ENCODE measurements around the gene BTRC. TPM values are rescaled to one million over a fixed set of nuclear protein-coding genes. Genes with fewer than 3 reads are reported as not detected.

The BTRC gene
- total and polyA plus RNA-seq, 10 of the 15 experiments (the other 5 are each of a cell fraction or from before 2014, with no cell fraction given), result 2.2 to 18.6 (median 8.6) TPM

DNA sequence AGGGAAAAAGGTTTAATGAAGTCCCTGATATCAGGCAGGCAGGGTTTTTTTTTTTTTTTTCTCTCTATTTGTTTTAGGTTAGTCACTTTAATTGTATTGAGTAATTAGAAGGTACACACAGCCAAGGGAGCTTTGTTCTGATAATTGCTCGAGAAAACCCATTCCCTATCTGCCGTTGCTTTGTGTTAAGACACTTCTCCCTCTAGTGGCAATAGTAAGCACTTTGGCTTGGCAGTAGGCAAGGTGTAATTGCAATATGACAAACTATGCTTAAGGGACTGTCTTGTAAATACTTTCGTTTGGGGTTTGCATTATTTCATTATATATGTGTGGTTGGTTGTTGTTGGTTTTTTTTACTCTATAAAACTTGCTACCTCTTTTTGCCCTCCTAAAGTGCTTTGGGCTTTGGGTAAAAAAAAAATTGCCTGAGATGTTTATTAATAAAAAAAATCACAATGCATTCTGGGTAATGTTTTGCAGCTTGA is 113.4 kb downstream of the BTRC start:
- no peak overlapping the region for H3K27ac ChIP-seq (ENCODE audit: control insufficient read depth, insufficient read depth)
- DNase-seq (ENCODE audit: low read depth, low spot score), result peak; percentile 23
- CTCF ChIA-PET, result interaction anchor here (0.6 to 5.6 kb wide), 50 partner anchors 9 to 1117 kb away, joined by 3 to 56 read pairs (median 4); no protein-coding TSS in a partner anchor
- no peak overlapping the region for H3K4me2 ChIP-seq (ENCODE audit: control insufficient read depth, insufficient read depth)
- no peaks in the 10 kb centered on the region for H3K79me2 ChIP-seq (ENCODE audit: control insufficient read depth, insufficient read depth, low read length)
- no peaks in the 10 kb centered on the region for H4K20me1 ChIP-seq (ENCODE audit: control insufficient read depth, insufficient read depth)
- H3K36me3 ChIP-seq (ENCODE audit: control insufficient read depth in 2 of 2, insufficient read depth in 2 of 2, low read length in 1 of 2), result no peaks in the 10 kb centered on the region
- peak; percentile 96 for ATAC-seq
- SMC1A ChIA-PET (ENCODE audit: uncharacterized antibody, unreplicated experiment), result interaction anchor here (0.6 to 3.0 kb wide), 24 partner anchors 9 to 491 kb away, joined by 3 to 21 read pairs (median 4); partner anchors contain the start of gene OGA
- no peaks in the 10 kb centered on the region for H3K4me1 ChIP-seq (ENCODE audit: control insufficient read depth, insufficient read depth, low read length)
- intact Hi-C loops (cut with micrococcal nuclease; ENCODE audit: unreplicated experiment) (loop anchor here (1.0 kb wide), 1 partner anchor 254 kb away; no protein-coding TSS in a partner anchor), in situ Hi-C loops (cut with MboI) (loop anchor here (10.0 kb wide), 1 partner anchor 253 kb away; no protein-coding TSS in a partner anchor)
- no peaks in the 10 kb centered on the region for H3K27me3 ChIP-seq (replicated peaks in 1 of 2; ENCODE audit: control insufficient read depth in 2 of 2, insufficient read depth in 2 of 2, low read length in 1 of 2)
- peak; percentile 97 for FAIRE-seq
- POLR2A ChIA-PET, result no interaction called here
- no peaks in the 10 kb centered on the region for H3K9me3 ChIP-seq (replicated peaks; ENCODE audit: control insufficient read depth, insufficient read depth, low read length)
- no peak overlapping the region for H3K9ac ChIP-seq (ENCODE audit: control insufficient read depth, insufficient read depth, low read length)
- no TSS peak for BruUV-seq (replicated peaks)
- RAD21 ChIA-PET (ENCODE audit: unreplicated experiment), result interaction anchor here (0.7 to 2.8 kb wide), 11 partner anchors 11 to 314 kb away, joined by 3 to 24 read pairs (median 4); no protein-coding TSS in a partner anchor
- H2AFZ ChIP-seq (ENCODE audit: control insufficient read depth, low read depth, low read length), result no peak overlapping the region; the same call in 1 of the 2 replicates
- H3K4me3 ChIP-seq, result no peak overlapping the region
- WGBS (ENCODE audit: insufficient coverage, insufficient replicate concordance, low lambda C conversion rate, missing lambda C conversion rate), result 2% methylated on average over 3 of the region's 3 CpGs
- TF ChIP-seq SUPT20H (IDR thresholded peaks at IDR 0.05; ENCODE audit: borderline replicate concordance, control insufficient read depth, low read depth, low read length), result no peak
- TF ChIP-seq CHD4 (IDR thresholded peaks at IDR 0.05), result no peak
- no peak for TF ChIP-seq YY1 (IDR thresholded peaks at IDR 0.05; ENCODE audit: low read depth, low read length)
- TF ChIP-seq RAD21 (IDR thresholded peaks at IDR 0.05; ENCODE audit: insufficient read depth, low read depth, low read length), result peak; percentile 66
- TF ChIP-seq STAT3 (IDR thresholded peaks at IDR 0.05; ENCODE audit: low read depth, low read length), result no peak
- no peak for TF ChIP-seq ZNF24 (IDR thresholded peaks at IDR 0.05)
- TF ChIP-seq TAF1 (IDR thresholded peaks at IDR 0.05; ENCODE audit: borderline replicate concordance, low read depth, low read length), result no peak
- TF ChIP-seq TCF3 (IDR thresholded peaks at IDR 0.05; ENCODE audit: borderline replicate concordance, insufficient read depth, low read depth, low read length), result no peak
- TF ChIP-seq, protein P1, sequence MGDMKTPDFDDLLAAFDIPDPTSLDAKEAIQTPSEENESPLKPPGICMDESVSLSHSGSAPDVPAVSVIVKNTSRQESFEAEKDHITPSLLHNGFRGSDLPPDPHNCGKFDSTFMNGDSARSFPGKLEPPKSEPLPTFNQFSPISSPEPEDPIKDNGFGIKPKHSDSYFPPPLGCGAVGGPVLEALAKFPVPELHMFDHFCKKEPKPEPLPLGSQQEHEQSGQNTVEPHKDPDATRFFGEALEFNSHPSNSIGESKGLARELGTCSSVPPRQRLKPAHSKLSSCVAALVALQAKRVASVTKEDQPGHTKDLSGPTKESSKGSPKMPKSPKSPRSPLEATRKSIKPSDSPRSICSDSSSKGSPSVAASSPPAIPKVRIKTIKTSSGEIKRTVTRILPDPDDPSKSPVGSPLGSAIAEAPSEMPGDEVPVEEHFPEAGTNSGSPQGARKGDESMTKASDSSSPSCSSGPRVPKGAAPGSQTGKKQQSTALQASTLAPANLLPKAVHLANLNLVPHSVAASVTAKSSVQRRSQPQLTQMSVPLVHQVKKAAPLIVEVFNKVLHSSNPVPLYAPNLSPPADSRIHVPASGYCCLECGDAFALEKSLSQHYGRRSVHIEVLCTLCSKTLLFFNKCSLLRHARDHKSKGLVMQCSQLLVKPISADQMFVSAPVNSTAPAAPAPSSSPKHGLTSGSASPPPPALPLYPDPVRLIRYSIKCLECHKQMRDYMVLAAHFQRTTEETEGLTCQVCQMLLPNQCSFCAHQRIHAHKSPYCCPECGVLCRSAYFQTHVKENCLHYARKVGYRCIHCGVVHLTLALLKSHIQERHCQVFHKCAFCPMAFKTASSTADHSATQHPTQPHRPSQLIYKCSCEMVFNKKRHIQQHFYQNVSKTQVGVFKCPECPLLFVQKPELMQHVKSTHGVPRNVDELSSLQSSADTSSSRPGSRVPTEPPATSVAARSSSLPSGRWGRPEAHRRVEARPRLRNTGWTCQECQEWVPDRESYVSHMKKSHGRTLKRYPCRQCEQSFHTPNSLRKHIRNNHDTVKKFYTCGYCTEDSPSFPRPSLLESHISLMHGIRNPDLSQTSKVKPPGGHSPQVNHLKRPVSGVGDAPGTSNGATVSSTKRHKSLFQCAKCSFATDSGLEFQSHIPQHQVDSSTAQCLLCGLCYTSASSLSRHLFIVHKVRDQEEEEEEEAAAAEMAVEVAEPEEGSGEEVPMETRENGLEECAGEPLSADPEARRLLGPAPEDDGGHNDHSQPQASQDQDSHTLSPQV (IDR thresholded peaks at IDR 0.05), result no peak
- TF ChIP-seq ZNF274 (IDR thresholded peaks at IDR 0.05; ENCODE audit: insufficient read depth, insufficient read length), result no peak
- no peak for TF ChIP-seq WRNIP1 (IDR thresholded peaks at IDR 0.05; ENCODE audit: borderline replicate concordance, low read depth, low read length)
- no peak for TF ChIP-seq PAX5 (IDR thresholded peaks at IDR 0.05; ENCODE audit: borderline replicate concordance, low read depth, low read length)
- no peak for TF ChIP-seq ESRRA (IDR thresholded peaks at IDR 0.05; ENCODE audit: low read length)
- TF ChIP-seq HDAC2 (IDR thresholded peaks at IDR 0.05), result no peak
- no peak for TF ChIP-seq ATF7 (IDR thresholded peaks at IDR 0.05; ENCODE audit: low read depth)
- TF ChIP-seq FOXM1 (IDR thresholded peaks at IDR 0.05; ENCODE audit: low read depth, low read length), result no peak
- TF ChIP-seq TCF7 (IDR thresholded peaks at IDR 0.05; ENCODE audit: borderline replicate concordance), result no peak
- no peak for TF ChIP-seq NBN (IDR thresholded peaks at IDR 0.05)
- no peak for TF ChIP-seq CHD1 (IDR thresholded peaks at IDR 0.05; ENCODE audit: low read depth, low read length)
- TF ChIP-seq CHD2 (IDR thresholded peaks at IDR 0.05; ENCODE audit: borderline replicate concordance, low read depth, low read length), result no peak
- TF ChIP-seq RB1 (IDR thresholded peaks at IDR 0.05; ENCODE audit: borderline replicate concordance), result no peak
- no peak for TF ChIP-seq EP300 (IDR thresholded peaks at IDR 0.05; ENCODE audit: borderline replicate concordance in 1 of 2, control insufficient read depth in 1 of 2, low read depth in 2 of 2, low read length in 2 of 2)
- TF ChIP-seq MEF2A (IDR thresholded peaks at IDR 0.05; ENCODE audit: insufficient read depth, low read depth, low read length), result no peak
- no peak for TF ChIP-seq ZBED1 (IDR thresholded peaks at IDR 0.05; ENCODE audit: borderline replicate concordance)
- no peak for TF ChIP-seq POLR2AphosphoS5 (IDR thresholded peaks at IDR 0.05; ENCODE audit: low read length)

Measured in GM12878 (cell line).